Measurements from ENCODE around the gene GRWD1.

GRCh38 chr19:48492925-48493717 is 47.3 kb downstream of the GRWD1 start:
- TF ChIP-seq MAX (IDR thresholded peaks at IDR 0.05; ENCODE audit: low read depth, low read length): no peak
- no peak for TF ChIP-seq HDAC6 (IDR thresholded peaks at IDR 0.05; ENCODE audit: unreplicated experiment)
- TF ChIP-seq CTCF (IDR thresholded peaks at IDR 0.05 in 2 of 3, conservative IDR thresholded peaks at IDR 0.05 in 1 of 3; ENCODE audit: control insufficient read depth in 2 of 3, extremely low read depth in 1 of 3, insufficient read depth in 1 of 3, low read depth in 3 of 3, low read length in 3 of 3): no peak
- no peak for TF ChIP-seq NRF1 (conservative IDR thresholded peaks at IDR 0.05; ENCODE audit: low read depth, low read length)
- no peak for TF ChIP-seq POLR2AphosphoS5 (IDR thresholded peaks at IDR 0.05; ENCODE audit: low read length)
- TF ChIP-seq, protein P1, sequence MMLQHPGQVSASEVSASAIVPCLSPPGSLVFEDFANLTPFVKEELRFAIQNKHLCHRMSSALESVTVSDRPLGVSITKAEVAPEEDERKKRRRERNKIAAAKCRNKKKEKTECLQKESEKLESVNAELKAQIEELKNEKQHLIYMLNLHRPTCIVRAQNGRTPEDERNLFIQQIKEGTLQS (IDR thresholded peaks at IDR 0.05; ENCODE audit: borderline replicate concordance, extremely low read depth, low read depth, low read length): no peak
- no peak for TF ChIP-seq EGR1 (IDR thresholded peaks at IDR 0.05; ENCODE audit: borderline replicate concordance in 1 of 2, low read depth in 2 of 2, low read length in 2 of 2)
- TF ChIP-seq BCLAF1 (IDR thresholded peaks at IDR 0.05): no peak
- TF ChIP-seq TBL1XR1 (IDR thresholded peaks at IDR 0.05; ENCODE audit: low read depth, low read length): no peak
- no peak for TF ChIP-seq RFX5 (IDR thresholded peaks at IDR 0.05; ENCODE audit: low read depth, low read length)

Measured in GM12878 (cell line).